Left hindlimb (tissue), 1 donor: ENCODE results near the gene DLG5.
"Not testable (repeated sequence)": the region's sequence is repeated elsewhere in the genome, so short reads cannot be mapped to it uniquely, and the experiment has no call there.

Experiments used
- DNase-seq: peaks from one replicate; pipeline ENCODE4 v3.0.0-alpha.2; 2018

Gene DLG5

DNA sequence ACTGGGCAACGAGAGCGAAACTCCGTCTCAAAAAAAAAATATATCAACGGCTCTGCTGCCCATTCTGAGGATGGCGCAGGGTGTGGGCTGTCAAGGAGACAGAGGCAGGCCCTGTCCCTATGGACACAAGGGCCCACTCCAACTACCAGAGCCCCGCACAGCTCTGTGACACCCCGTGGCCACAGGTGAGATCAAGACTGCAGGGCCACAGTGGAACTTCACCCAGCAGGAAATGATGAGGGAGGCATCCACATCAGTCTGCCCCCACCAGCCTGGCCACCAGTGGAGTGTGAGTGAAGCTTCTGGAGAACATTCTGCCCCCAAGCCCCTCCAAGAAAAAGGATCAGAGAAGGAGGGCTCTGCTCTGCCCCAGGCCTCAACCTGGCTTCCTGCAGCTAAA is 136.7 kb downstream of the DLG5 start:
- no peak for DNase-seq

DNA sequence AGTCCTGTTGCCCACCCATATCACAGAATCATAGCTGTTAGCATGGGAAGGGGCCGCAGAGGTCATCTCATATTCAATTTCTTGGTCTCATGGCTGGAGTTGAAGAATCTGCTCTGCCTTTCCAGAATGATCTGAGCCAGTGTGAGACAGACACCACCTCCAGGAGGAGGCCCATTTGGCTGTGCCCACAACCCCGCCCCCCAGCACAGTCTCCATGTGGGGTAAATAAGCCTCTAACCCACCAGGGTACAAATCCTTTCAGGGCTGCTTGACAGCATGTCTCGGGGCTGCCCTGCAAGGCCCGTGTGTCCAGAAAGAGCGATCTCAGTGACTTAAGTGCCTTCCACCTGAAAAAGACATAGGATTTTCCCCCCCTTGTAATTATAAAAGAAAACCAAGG is 137.5 kb downstream of the DLG5 start:
- no peak for DNase-seq

DNA sequence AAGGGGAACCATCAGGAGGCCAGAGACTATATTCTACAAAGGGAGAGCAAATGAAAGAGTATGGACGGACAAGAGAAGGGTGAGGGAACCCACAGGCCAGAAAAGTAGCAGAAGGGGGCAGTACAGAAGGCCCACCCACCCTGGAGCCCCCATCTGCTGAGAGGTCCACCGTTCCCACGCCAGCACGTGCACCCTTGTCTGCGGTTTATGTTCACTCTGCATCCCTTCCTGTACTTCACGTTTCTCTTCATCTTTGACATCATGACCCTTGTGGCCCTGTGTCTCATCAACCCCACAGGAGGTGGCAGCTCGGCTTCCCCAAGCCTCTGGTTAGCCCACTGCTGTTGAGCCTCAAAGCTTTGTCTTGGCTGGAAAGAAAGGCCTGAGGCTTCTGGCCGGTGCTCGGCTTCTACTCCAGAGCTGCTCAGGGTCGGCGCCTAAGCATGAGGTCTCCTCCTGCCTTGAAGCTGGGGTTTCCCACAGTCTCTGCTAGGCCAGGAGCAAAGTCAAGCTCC is 138.0 kb downstream of the DLG5 start:
- no peak for DNase-seq

GRCh38 chr10:77787440-77787839 is 139.1 kb downstream of the DLG5 start:
- no peak for DNase-seq

DNA sequence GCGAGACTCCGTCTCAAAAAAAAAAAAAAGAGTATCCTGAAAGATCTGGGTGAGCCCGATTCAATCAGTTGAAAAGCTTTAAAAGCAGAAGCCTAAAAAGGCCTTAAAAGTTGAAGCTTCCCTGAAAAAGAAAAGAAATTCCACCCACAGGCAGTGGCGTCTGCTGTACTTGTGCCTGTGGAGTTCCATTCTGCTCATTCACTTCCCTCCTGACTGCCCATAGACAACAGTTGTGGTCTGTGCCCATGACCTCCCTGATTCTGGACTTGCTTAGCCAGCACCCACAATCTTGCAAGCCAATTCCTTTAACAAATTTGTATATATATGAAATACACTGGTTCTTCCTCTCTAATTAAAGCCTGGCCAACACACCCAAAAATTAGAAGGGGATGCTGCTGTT is 141.7 kb downstream of the DLG5 start:
- DNase-seq = no peak

DNA sequence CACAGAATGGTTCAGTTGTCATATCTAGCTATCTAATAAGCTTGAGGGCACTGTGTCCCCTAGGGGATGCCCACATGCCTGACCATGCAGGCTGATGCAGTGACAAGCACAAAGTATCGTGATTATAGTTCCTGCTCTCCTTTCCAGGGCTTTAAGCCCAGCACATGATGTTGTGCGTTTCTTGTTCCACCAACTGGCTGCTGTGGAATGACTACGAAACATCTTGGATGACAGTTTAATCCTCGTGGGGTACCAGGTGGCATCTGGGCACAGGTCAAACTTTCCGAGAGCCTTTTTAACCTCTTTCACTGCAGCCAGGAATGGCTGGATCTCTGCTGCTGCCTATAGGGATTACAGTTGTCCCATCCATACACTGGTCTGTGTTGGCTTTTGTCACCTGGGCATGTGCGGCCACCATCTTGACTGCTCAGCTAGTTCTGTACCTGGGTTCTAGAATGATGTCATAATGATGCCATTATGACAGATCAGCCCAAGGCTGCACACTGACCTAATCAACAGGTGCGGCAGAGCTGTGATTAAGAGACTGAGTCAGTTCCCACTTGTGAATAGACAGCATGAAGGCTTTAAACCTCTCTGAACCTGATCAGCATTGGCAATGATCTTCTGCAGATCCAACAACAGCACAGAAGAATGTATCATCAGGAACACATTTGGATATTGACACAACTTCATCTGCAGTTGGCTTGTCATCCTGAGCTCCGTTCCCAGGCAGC is 144.1 kb downstream of the DLG5 start:
- no peak for DNase-seq

GRCh38 chr10:77781451-77782327 is 144.9 kb downstream of the DLG5 start:
- no peak for DNase-seq

DNA sequence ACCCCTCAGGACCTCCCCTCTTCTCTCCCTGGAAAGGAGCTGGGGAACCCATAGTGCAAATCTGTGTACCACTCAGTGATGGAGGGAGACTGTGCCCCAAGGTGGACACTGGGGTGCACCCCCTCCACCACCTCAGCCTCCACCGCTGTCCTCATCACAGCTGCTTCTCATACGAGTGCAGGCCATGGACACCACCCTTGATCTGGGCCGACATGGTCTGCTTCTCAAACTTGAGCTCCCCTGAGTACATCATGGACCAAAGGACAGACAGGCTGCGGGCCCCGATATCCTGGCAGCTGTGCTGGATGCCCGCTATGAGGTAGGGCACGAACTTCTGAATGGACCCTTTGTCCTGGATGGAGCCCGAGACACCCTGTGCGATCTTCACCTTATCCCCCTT is 146.4 kb downstream of the DLG5 start:
- DNase-seq = no peak

DNA sequence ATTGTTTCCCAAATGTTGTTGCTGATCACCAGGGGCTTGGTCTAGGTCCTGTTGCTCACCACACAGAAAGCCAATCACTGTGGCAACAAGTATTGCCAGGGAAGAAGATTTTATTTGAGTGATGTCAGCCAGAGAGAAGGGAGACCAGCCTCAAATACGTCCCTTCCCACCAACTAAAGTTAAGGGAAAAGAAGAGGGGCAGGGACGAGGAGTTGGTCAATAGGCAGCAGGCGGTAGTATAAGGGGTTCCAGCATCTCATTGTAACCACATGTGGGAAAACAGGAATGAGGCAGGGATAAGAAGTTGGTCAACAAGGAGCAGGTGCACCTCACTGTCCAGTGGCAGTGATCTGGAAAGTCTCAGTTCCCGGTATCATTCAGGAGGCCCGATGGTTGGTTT is 150.1 kb downstream of the DLG5 start:
- DNase-seq = no peak

DNA sequence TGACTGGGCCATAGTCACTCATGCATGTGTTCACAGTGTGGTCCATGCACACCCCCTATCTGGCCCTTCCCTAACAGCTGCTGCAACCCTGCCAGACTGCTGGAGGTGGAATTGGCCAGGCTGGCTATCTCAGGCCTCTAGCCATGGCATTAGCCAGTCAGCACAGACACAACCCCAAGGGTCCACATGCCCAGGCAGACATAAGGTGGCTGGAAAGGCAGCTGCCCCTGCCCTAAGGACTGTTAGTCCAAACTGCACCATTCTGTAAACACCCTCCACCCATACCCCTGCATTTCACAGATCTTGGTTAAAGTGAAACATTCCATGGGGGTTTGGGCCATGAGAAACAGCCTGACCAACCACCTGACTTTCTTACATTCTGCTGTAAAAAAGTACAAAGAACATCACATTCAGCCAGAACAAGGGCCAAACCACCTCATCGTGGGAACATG is 151.6 kb downstream of the DLG5 start:
- DNase-seq = no peak

- DNase-seq = no peak
Observed at GRCh38 chr10:77773631-77774426, 152.7 kb downstream of the DLG5 start.

GRCh38 chr10:77772852-77773600 is 153.5 kb downstream of the DLG5 start:
- not testable (repeated sequence) for DNase-seq

DNA sequence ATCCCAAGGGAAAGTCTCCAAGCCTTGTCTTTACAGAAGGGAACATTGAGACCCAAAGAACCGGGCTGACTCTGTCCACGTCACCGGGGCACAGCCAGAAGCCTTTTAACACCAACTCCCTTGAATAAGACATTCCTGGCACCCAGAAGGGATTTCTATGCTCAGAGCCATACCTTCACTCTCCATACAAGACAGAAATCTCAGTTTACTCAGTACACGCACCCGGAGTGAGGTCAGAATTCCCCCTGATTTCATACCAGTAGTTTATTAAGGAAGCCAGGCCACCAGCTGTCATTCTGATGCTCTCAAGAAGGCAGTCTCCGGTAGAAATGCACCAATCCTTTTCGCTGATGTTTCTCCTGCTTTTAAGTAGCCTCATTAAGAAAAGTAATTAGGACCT is 154.7 kb downstream of the DLG5 start:
- no peak for DNase-seq

DNA sequence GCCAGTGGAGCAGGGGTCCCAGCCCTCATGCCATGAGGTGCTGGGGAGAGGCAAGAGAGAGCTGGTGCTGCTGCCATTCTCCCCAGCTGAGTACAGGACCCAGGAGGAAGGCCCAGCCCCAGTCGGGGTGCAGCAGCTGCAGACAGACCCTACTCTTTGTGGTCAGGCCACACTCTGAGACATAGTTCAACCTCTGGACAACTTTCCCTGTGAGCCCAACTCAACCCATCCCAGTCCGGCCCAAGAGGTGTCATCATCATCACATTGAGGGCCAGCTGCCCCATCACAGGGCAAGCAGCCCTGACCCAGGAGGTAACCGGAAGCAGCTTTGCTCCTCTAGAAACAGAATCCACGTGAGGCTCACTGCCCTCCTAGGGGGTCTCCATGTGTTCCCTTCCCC is 155.1 kb downstream of the DLG5 start:
- no peak for DNase-seq

GRCh38 chr10:77770868-77771175 is 155.7 kb downstream of the DLG5 start:
- DNase-seq = no peak

- no peak for DNase-seq
Observed at GRCh38 chr10:77770081-77770867, 156.3 kb downstream of the DLG5 start.

DNA sequence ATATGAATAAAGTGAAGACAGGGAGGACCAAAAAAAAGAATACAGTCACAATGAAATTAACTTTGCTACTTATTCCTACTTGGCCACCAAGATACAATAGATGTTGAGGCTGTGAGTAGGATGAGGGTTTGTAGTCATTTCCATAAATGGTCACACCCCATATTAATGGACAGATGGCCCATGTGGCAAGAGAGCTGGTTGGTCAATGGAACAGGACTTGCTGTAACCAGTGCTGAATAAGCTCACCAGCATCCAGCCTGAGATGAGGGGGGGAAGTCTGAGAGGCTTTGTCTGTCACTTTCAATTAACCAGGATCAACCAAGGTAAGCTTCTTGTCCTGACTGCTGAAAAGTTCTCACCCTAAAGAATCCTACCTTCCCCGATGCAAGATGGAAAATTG is 158.5 kb downstream of the DLG5 start:
- DNase-seq = no peak

- no peak for DNase-seq
Observed at GRCh38 chr10:77763453-77764430, 162.8 kb downstream of the DLG5 start.

DNA sequence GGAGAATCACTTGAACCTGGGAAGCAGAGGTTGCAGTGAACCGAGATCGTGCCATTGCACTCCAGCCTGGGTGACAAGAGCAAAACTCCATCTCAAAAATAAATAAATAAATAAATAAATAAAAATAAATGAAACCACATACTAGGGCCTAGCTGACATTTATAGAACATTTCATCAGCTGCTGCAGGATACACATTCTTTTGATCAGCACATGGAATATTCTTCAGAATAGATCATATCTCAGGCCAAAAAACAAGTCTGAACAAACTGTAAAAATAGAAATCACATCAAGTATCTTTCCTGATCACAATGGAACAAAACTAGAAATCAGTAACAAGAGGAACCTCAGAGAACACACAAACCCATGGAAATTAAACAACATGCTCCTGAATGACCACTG is 168.1 kb downstream of the DLG5 start:
- DNase-seq = not testable (repeated sequence)
